GM18505 (cell line): ENCODE data around the gene MEIOSIN.

Experiments
- ATAC-seq: cut with Tn5 transposase; IDR thresholded peaks from one replicate; pipeline ENCODE4 v1.9.1; 2021; ENCODE audit not compliant: unreplicated experiment
- POLR2A ChIP-seq: IDR thresholded peaks from 4 replicates; pipeline ENCODE4 v1.6.1; 2011; ENCODE audit warnings: borderline replicate concordance; ENCODE audit not compliant: insufficient read depth, insufficient read length; ENCODE audit errors: extremely low read depth

Gene MEIOSIN

DNA sequence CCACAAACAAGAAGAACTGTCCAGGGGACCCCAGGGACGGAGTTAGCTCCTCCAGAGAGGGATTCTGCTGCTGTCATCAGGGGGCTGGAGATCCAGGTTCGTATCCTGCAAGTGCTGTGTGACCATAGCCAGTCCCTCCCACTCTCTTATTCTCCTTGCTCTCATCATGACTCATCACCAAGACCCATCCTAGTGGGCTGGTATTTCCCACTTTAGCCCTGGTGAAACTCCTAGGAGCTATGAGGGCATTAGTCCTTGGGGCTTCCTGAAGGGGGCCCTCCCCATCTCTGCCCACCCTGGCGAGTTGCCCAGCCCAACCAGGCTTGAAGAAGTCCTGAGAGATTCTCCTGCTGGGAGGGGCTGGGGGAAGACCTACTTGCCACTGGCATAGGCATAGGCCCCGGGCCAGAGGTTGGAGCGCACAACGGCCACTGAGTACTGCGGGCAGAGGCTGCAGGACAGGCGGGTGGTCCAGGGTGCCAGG is 66.9 kb downstream of the MEIOSIN start:
- ATAC-seq, result no peak
- no peak for TF ChIP-seq POLR2A

GRCh38 chr19:45801603-45802175 is 68.5 kb downstream of the MEIOSIN start:
- TF ChIP-seq POLR2A, result no peak
- no peak for ATAC-seq

- ATAC-seq, result no peak
- TF ChIP-seq POLR2A, result no peak
Observed at GRCh38 chr19:45804140-45804958, 71.1 kb downstream of the MEIOSIN start.

GRCh38 chr19:45804959-45805230 is 71.7 kb downstream of the MEIOSIN start:
- TF ChIP-seq POLR2A, result no peak
- no peak for ATAC-seq

DNA sequence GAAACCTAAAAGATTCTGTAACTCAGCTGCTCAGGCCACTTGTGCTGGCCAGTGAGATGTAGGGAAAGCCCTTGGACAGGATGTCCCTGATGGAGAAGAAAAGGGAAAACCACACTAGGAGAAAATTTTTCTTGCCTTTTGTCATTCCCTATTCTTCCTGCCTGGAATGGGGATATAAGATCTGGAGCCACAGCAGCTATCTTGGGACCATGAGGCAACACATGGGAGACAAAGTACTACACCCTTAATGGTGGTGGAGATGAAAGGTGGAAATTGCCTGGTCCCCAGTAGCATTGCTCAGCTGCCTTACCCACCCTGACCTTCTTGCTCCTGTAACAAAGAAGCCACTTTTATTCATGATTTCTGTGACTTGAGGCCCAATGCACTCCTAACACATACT is 72.5 kb downstream of the MEIOSIN start:
- no peak for TF ChIP-seq POLR2A
- no peak for ATAC-seq

- no peak for TF ChIP-seq POLR2A
- ATAC-seq, result no peak
Observed at GRCh38 chr19:45809643-45810159, 76.5 kb downstream of the MEIOSIN start.

DNA sequence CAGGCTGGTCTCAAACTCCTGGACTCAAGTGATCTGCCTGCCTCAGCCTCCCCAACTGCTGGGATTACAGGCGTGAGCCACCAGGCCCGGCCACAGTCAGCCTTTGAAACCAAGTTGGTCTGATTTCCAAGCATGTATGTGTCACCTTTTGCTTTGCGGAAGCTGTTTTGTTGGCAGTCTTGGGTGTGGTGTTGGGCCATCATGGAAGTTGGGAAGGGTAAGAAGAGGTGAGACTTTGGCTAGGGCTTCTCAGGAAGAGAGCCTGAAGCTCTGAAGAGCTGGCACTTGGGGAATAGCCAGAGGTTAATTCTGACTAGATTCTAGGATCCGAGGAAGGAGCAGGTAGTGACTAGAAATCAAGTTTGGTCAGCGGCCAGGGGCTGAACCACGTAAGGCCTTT is 79.1 kb downstream of the MEIOSIN start:
- no peak for TF ChIP-seq POLR2A
- no peak for ATAC-seq
